Measurements from ENCODE around the gene RGS12. TPM values are rescaled to one million over a fixed set of nuclear protein-coding genes. Genes with fewer than 3 reads are reported as not detected.

The RGS12 gene
- total and polyA plus RNA-seq, 2 of the 13 experiments (the other 11 are each of a cell fraction or from before 2014, with no cell fraction given), result 21.0 to 27.7 TPM

DNA sequence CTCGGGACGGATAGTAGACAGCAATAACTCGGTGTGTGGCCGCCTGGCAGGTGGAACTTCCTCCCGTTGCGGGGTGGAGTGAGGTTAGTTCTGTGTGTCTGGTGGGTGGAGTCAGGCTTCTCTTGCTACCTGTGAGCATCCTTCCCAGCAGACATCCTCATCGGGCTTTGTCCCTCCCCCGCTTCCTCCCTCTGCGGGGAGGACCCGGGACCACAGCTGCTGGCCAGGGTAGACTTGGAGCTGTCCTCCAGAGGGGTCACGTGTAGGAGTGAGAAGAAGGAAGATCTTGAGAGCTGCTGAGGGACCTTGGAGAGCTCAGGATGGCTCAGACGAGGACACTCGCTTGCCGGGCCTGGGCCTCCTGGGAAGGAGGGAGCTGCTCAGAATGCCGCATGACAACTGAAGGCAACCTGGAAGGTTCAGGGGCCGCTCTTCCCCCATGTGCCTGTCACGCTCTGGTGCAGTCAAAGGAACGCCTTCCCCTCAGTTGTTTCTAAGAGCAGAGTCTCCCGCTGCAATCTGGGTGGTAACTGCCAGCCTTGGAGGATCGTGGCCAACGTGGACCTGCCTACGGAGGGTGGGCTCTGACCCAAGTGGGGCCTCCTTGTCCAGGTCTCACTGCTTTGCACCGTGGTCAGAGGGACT, 49.6 kb upstream of the RGS12 start:
- H3K27me3 ChIP-seq (ENCODE audit: control insufficient read depth in 1 of 2, insufficient read depth in 2 of 2, low read length in 2 of 2), result no peaks in the 10 kb centered on the region
- H3K9ac ChIP-seq (ENCODE audit: insufficient read depth, low read depth, low read length), result no peak overlapping the region
- peaks cover 10 to 26% of the 10 kb centered on the region in 2 experiments; a peak in 4 of 5 replicates for H3K36me3 ChIP-seq (replicated peaks in 1 of 2; ENCODE audit: control insufficient read depth in 1 of 2, insufficient read depth in 2 of 2, low read length in 2 of 2)
- no peak overlapping the region for H3K4me2 ChIP-seq (ENCODE audit: low read depth, low read length)
- no peak for FAIRE-seq
- WGBS (ENCODE audit: low lambda C conversion rate), result 92% methylated on average over 16 of the region's 23 CpGs
- no peak for TF ChIP-seq PAWR (CRISPR knock-in tag; IDR thresholded peaks at IDR 0.05; ENCODE audit: borderline replicate concordance)
- TF ChIP-seq ZNF7 (CRISPR knock-in tag; IDR thresholded peaks at IDR 0.05), result no peak
- TF ChIP-seq, protein P1, sequence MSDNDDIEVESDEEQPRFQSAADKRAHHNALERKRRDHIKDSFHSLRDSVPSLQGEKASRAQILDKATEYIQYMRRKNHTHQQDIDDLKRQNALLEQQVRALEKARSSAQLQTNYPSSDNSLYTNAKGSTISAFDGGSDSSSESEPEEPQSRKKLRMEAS (IDR thresholded peaks at IDR 0.05), result no peak
- no peak for TF ChIP-seq DPF2 (CRISPR knock-in tag; IDR thresholded peaks at IDR 0.05; ENCODE audit: borderline replicate concordance, low read depth)
- TF ChIP-seq HOXA9 (CRISPR knock-in tag; IDR thresholded peaks at IDR 0.05; ENCODE audit: borderline replicate concordance), result no peak
- TF ChIP-seq, protein P2, sequence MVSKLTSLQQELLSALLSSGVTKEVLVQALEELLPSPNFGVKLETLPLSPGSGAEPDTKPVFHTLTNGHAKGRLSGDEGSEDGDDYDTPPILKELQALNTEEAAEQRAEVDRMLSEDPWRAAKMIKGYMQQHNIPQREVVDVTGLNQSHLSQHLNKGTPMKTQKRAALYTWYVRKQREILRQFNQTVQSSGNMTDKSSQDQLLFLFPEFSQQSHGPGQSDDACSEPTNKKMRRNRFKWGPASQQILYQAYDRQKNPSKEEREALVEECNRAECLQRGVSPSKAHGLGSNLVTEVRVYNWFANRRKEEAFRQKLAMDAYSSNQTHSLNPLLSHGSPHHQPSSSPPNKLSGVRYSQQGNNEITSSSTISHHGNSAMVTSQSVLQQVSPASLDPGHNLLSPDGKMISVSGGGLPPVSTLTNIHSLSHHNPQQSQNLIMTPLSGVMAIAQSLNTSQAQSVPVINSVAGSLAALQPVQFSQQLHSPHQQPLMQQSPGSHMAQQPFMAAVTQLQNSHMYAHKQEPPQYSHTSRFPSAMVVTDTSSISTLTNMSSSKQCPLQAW (CRISPR knock-in tag; IDR thresholded peaks at IDR 0.05), result no peak
- no peak for TF ChIP-seq MAFG (CRISPR knock-in tag; IDR thresholded peaks at IDR 0.05)
- TF ChIP-seq, protein P3, sequence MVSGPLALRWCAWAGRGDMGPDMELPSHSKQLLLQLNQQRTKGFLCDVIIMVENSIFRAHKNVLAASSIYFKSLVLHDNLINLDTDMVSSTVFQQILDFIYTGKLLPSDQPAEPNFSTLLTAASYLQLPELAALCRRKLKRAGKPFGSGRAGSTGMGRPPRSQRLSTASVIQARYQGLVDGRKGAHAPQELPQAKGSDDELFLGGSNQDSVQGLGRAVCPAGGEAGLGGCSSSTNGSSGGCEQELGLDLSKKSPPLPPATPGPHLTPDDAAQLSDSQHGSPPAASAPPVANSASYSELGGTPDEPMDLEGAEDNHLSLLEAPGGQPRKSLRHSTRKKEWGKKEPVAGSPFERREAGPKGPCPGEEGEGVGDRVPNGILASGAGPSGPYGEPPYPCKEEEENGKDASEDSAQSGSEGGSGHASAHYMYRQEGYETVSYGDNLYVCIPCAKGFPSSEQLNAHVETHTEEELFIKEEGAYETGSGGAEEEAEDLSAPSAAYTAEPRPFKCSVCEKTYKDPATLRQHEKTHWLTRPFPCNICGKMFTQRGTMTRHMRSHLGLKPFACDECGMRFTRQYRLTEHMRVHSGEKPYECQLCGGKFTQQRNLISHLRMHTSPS (CRISPR knock-in tag; IDR thresholded peaks at IDR 0.05; ENCODE audit: low read depth), result no peak
- TF ChIP-seq SSRP1 (CRISPR knock-in tag; IDR thresholded peaks at IDR 0.05), result no peak
- no peak for TF ChIP-seq SP5 (CRISPR knock-in tag; IDR thresholded peaks at IDR 0.05; ENCODE audit: borderline replicate concordance, low read depth)
- TF ChIP-seq, protein P4, sequence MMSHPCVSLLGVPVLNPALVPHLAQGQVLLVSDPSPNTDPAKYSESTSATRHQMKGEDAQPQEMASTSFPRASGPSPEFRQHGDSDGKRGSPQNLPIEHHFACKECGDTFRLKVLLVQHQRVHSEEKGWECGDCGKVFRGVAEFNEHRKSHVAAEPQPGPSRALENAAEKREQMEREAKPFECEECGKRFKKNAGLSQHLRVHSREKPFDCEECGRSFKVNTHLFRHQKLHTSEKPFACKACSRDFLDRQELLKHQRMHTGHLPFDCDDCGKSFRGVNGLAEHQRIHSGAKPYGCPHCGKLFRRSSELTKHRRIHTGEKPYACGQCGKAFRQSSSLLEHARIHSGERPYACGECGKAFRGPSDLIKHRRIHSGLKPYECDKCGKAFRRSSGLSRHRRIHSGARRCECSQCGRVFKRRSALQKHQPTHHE (CRISPR knock-in tag; IDR thresholded peaks at IDR 0.05; ENCODE audit: borderline replicate concordance), result no peak
- TF ChIP-seq PLRG1 (conservative IDR thresholded peaks at IDR 0.05), result no peak
- TF ChIP-seq, protein P5, sequence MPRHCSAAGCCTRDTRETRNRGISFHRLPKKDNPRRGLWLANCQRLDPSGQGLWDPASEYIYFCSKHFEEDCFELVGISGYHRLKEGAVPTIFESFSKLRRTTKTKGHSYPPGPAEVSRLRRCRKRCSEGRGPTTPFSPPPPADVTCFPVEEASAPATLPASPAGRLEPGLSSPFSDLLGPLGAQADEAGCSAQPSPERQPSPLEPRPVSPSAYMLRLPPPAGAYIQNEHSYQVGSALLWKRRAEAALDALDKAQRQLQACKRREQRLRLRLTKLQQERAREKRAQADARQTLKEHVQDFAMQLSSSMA (CRISPR knock-in tag; IDR thresholded peaks at IDR 0.05), result no peak
- no peak for TF ChIP-seq KMT2A (CRISPR knock-in tag; IDR thresholded peaks at IDR 0.05)
- 0 out of 2 replicates have a peak, but pooled peaks cover 3% of the 10 kb centered on the region for H4K20me1 ChIP-seq (ENCODE audit: insufficient read depth, low read length)
- ChIA-PET CTCF (ENCODE audit: low intra/inter-chr PET ratio, low total read pairs) (no interaction called here), POLR2A (no interaction called here)
- in situ Hi-C loops (cut with HindIII; ENCODE audit: extremely low pct_ligation_motif_present, low pct_unique_long_range_greater_than_20kb) (no loop called here), intact Hi-C loops (cut with micrococcal nuclease; ENCODE audit: unreplicated experiment) (no loop called here)
- no peak overlapping the region for H2AFZ ChIP-seq (ENCODE audit: low read length)
- no TSS peak for BruUV-seq (replicated peaks)
- no peaks in the 10 kb centered on the region for H3K9me3 ChIP-seq (ENCODE audit: low read length)
- H3K27ac ChIP-seq (ENCODE audit: extremely low read length, insufficient read depth, low read length), result no peak overlapping the region
- no peak for ATAC-seq
- DNase-seq (ENCODE audit: low spot score), result no peak
- H3K4me1 ChIP-seq (ENCODE audit: insufficient read depth, low read length), result peaks cover 8% of the 10 kb centered on the region
- no peak overlapping the region for H3K4me3 ChIP-seq (replicated peaks in 1 of 3; ENCODE audit: insufficient read depth in 1 of 3, low read depth in 2 of 3, low read length in 3 of 3)
- H3K79me2 ChIP-seq (ENCODE audit: insufficient read depth, low read length), result no peaks in the 10 kb centered on the region

All from HepG2 (cell line).